Astrocyte (in vitro differentiated cells and primary cell): ENCODE results near the gene HAGHL. TPM values are rescaled to one million over a fixed set of nuclear protein-coding genes. Genes with fewer than 3 reads are reported as not detected.

Experiments
- DNase-seq: peaks from one replicate; pipeline ENCODE4 v3.0.0-alpha.2; 2010; ENCODE audit warnings: low read depth
- FAIRE-seq: peaks from 2 replicates; lab custom pipeline; 2011; peaks lifted over from hg19 to GRCh38; lab: Jason Lieb, UNC
- H2AFZ ChIP-seq: 2 replicates; pipeline ENCODE4 v1.6.0; 2012; ENCODE audit warnings: low read depth, low read length, inconsistent platforms
- H3K27ac ChIP-seq: 2 replicates; pipeline ENCODE4 v1.5.1; 2011; ENCODE audit warnings: low read depth, low read length, inconsistent platforms
- H3K27me3 ChIP-seq: 2 replicates; pipeline ENCODE4 v1.6.0; 2011; ENCODE audit warnings: low read length, inconsistent platforms; ENCODE audit not compliant: insufficient read depth
- H3K36me3 ChIP-seq: 2 replicates; pipeline ENCODE4 v1.5.1; 2011; ENCODE audit warnings: low read length, inconsistent platforms; ENCODE audit not compliant: insufficient read depth
- H3K4me1 ChIP-seq: 2 replicates; pipeline ENCODE4 v1.5.1; 2011; ENCODE audit warnings: low read length, inconsistent platforms; ENCODE audit not compliant: insufficient read depth
- H3K4me2 ChIP-seq: 2 replicates; pipeline ENCODE4 v1.6.0; 2012; ENCODE audit warnings: low read length, inconsistent platforms
- H3K4me3 ChIP-seq: 2 replicates; pipeline ENCODE4 v1.5.1; 2011; ENCODE audit warnings: low read depth, mild to moderate bottlenecking, low read length, inconsistent platforms; ENCODE audit not compliant: insufficient read depth
- H3K79me2 ChIP-seq: 2 replicates; pipeline ENCODE4 v1.6.0; 2012; ENCODE audit warnings: mild to moderate bottlenecking, low read length, inconsistent platforms; ENCODE audit not compliant: insufficient read depth
- H3K9ac ChIP-seq: 2 replicates; pipeline ENCODE4 v1.6.0; 2012; ENCODE audit warnings: mild to moderate bottlenecking, low read length, inconsistent platforms
- H3K9me3 ChIP-seq: 2 replicates; pipeline ENCODE4 v1.5.1; 2012; ENCODE audit warnings: low read depth, mild to moderate bottlenecking, low read length, inconsistent platforms; ENCODE audit not compliant: insufficient read depth
- H4K20me1 ChIP-seq: 2 replicates; pipeline ENCODE4 v1.6.0; 2012; ENCODE audit warnings: low read length, inconsistent platforms; ENCODE audit not compliant: insufficient read depth
- H3K27ac Mint-ChIP-seq: one replicate; pipeline ENCODE4 v1.8.0; 2021; ENCODE audit warnings: mild to moderate bottlenecking, mixed read lengths; ENCODE audit not compliant: unreplicated experiment
- H3K27me3 Mint-ChIP-seq: one replicate; pipeline ENCODE4 v1.8.0; 2021; ENCODE audit warnings: low read depth, mixed read lengths; ENCODE audit not compliant: unreplicated experiment
- H3K36me3 Mint-ChIP-seq: one replicate; pipeline ENCODE4 v1.8.0; 2021; ENCODE audit warnings: low read depth, mixed read lengths; ENCODE audit not compliant: unreplicated experiment
- H3K4me1 Mint-ChIP-seq: one replicate; pipeline ENCODE4 v1.8.0; 2021; ENCODE audit warnings: low read depth, mixed read lengths; ENCODE audit not compliant: unreplicated experiment
- H3K4me3 Mint-ChIP-seq: one replicate; pipeline ENCODE4 v1.8.0; 2021; ENCODE audit warnings: mild to moderate bottlenecking, moderate library complexity, mixed read lengths; ENCODE audit not compliant: unreplicated experiment
- H3K9me3 Mint-ChIP-seq: one replicate; pipeline ENCODE4 v1.8.0; 2021; ENCODE audit warnings: mild to moderate bottlenecking, mixed read lengths; ENCODE audit not compliant: unreplicated experiment
- CTCF ChIP-seq: IDR thresholded peaks from 2 replicates; pipeline ENCODE4 v1.5.1; 2011; ENCODE audit warnings: low read depth, mild to moderate bottlenecking, inconsistent platforms, low read length, moderate library complexity; ENCODE audit not compliant: insufficient read depth
- EZH2 ChIP-seq: IDR thresholded peaks from 2 replicates; pipeline ENCODE4 v1.6.1; 2012; ENCODE audit warnings: mild to moderate bottlenecking, low read length, inconsistent platforms; ENCODE audit not compliant: insufficient read depth
- total RNA-seq: library from RNA; stranded (reverse); gene quantifications from 2 replicates; pipeline ENCODE4 v1.2.1, GENCODE V29; 2021

HAGHL gene
- total RNA-seq, 1 donor from 2014 or later = 15.5 TPM

DNA sequence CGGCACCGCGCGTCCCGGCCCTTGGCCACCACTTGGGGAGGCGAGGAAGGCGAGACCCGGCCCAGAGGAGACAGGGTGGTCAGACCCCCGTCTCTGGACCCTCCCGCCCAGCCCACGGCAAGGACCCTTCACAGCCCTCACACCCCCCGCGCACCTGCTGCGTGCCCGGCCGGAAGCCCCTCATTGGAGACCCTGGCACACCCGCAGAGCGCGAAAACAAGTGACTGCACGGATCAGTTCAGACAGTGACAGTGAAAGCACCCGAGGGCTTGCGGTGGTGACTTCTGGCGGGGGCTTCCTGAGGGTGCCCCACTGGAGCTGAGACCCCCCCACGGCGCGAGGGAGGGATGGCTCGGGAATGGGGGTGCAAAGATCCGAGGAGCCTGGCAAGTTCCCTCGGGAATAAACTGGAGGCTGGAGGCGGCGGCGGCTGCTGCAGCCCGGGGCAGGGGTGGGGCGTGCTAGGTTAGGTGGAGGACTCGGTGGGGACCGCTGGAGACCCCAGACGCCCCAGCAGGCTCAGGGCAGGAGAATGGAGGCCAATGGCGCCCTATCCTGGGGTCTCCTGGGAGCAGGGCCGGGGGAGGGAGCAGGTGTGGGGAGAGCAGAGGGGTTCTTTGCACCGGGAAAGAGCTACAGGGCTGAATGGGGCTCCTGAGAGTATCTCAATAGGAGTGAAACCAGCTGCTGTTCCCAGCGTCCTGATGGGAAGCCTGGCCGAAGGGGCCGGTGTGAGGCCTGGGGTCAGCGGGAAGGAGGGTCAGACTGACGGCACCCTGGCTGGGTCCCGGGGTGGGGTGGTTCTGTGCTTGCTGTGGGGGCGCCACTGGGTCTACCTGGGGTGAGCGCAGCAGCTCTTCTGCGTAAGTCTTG lies 20.5 kb upstream of the HAGHL start:
- TF ChIP-seq CTCF = no peak
- TF ChIP-seq EZH2 = peak; percentile 85
- Histone ChIP-seq H3K79me2 (no peaks in the 10 kb centered on the region), H3K4me3 (no peak overlapping the region), H3K9me3 (no peaks in the 10 kb centered on the region), H3K27me3 (peaks cover 37% of the 10 kb centered on the region), H3K27ac (no peak overlapping the region), H3K4me1 (peaks cover 18% of the 10 kb centered on the region), H3K9ac (no peak overlapping the region), H3K4me2 (peak overlapping the region; percentile 67), H4K20me1 (peaks cover 28% of the 10 kb centered on the region), H3K36me3 (no peaks in the 10 kb centered on the region), H2AFZ (no peak overlapping the region)
- peak overlapping the region; percentile 45 for H3K4me3 Mint-ChIP-seq
- H3K4me1 Mint-ChIP-seq = peaks cover 3% of the 10 kb centered on the region
- H3K27me3 Mint-ChIP-seq = peaks cover 44% of the 10 kb centered on the region
- H3K27ac Mint-ChIP-seq = no peak overlapping the region
- H3K36me3 Mint-ChIP-seq = no peaks in the 10 kb centered on the region
- no peak for FAIRE-seq
- peaks cover 5% of the 10 kb centered on the region for H3K9me3 Mint-ChIP-seq
- no peak for DNase-seq

DNA sequence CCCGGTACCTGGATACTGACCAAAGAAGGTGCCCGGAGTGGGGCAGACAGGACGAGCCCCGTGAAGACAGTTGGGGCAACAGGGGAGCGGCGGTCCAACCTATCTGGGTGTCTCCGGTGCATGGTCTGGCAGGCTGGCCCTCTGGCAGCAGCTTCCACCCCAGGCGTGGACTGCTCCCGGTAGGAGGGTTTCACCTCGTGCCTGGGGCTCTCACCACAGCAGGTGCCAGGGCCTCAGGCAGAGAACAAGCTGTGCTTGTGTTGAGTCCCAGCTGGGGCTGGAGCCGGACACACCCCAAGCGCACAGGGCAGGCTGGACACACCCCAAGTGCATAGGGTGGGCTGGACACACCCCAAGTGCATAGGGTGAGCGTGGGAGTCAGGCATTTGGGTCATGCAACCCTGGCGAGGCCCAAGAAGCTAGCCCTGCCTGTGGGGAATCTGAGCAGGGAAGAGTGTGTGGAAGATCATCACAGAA lies 19.8 kb upstream of the HAGHL start:
- Histone ChIP-seq H3K9me3 (no peaks in the 10 kb centered on the region), H3K36me3 (no peaks in the 10 kb centered on the region), H3K27ac (no peak overlapping the region), H3K4me2 (no peak overlapping the region), H3K4me3 (no peak overlapping the region), H3K27me3 (peaks cover 31% of the 10 kb centered on the region), H3K4me1 (peaks cover 18% of the 10 kb centered on the region), H3K79me2 (no peaks in the 10 kb centered on the region), H2AFZ (no peak overlapping the region), H4K20me1 (peaks cover 26% of the 10 kb centered on the region), H3K9ac (no peak overlapping the region)
- Mint-ChIP-seq H3K9me3 (peaks cover 5% of the 10 kb centered on the region), H3K4me1 (peaks cover 3% of the 10 kb centered on the region), H3K27ac (no peak overlapping the region), H3K4me3 (peak overlapping the region; percentile 40), H3K36me3 (no peaks in the 10 kb centered on the region), H3K27me3 (peaks cover 40% of the 10 kb centered on the region)
- DNase-seq = no peak
- FAIRE-seq = no peak
- TF ChIP-seq CTCF = no peak
- no peak for TF ChIP-seq EZH2

GRCh38 chr16:708019-708418 lies 18.9 kb upstream of the HAGHL start:
- no peak for TF ChIP-seq EZH2
- no peak for TF ChIP-seq CTCF
- no peak for FAIRE-seq
- peaks cover 18% of the 10 kb centered on the region for H4K20me1 ChIP-seq
- no peak overlapping the region for H3K4me3 ChIP-seq
- peaks cover 22% of the 10 kb centered on the region for H3K27me3 ChIP-seq
- H3K79me2 ChIP-seq = no peaks in the 10 kb centered on the region
- H3K36me3 ChIP-seq = no peaks in the 10 kb centered on the region
- H3K4me2 ChIP-seq = no peak overlapping the region
- no peak overlapping the region for H3K27ac ChIP-seq
- H3K9ac ChIP-seq = no peak overlapping the region
- no peaks in the 10 kb centered on the region for H3K9me3 ChIP-seq
- peaks cover 3% of the 10 kb centered on the region for H3K9me3 Mint-ChIP-seq
- no peak overlapping the region for H3K27ac Mint-ChIP-seq
- H3K4me1 ChIP-seq = peaks cover 18% of the 10 kb centered on the region
- peaks cover 31% of the 10 kb centered on the region for H3K27me3 Mint-ChIP-seq
- no peak overlapping the region for H3K4me3 Mint-ChIP-seq
- peaks cover 8% of the 10 kb centered on the region for H3K4me1 Mint-ChIP-seq
- H2AFZ ChIP-seq = no peak overlapping the region
- no peak for DNase-seq
- no peaks in the 10 kb centered on the region for H3K36me3 Mint-ChIP-seq
